Activated CD8-positive, alpha-beta memory T cell treated with anti-CD3 and anti-CD28 coated beads, Interleukin-2, amount 50 U/mL, for 1 hour (primary cell): ENCODE measurements around the gene FOXA2.
"Not testable (repeated sequence)": the region's sequence is repeated elsewhere in the genome, so short reads cannot be mapped to it uniquely, and the experiment has no call there.

ENCODE experiments used
- DNase-seq: peaks from one replicate; pipeline ENCODE4 v3.0.0-alpha.2; 2020; ENCODE audit errors: extremely low read depth

FOXA2 gene

GRCh38 chr20:22584522-22584921, at the start of gene FOXA2:
FOXA2 (minus strand) TSS chr20:22584572; CDS start chr20:22584278, 294 bp downstream.
- DNase-seq: no peak

- DNase-seq: no peak
These were observed 46.3 kb upstream of the FOXA2 start for GRCh38 chr20:22630701-22631100.

- DNase-seq: no peak
These were observed 45.6 kb upstream of the FOXA2 start for GRCh38 chr20:22629927-22630326.

GRCh38 chr20:22629447-22629846, 45.1 kb upstream of the FOXA2 start:
- no peak for DNase-seq

- DNase-seq: no peak
These were observed 42.1 kb upstream of the FOXA2 start for GRCh38 chr20:22626496-22626895.

- DNase-seq: no peak
These were observed 38.8 kb upstream of the FOXA2 start for GRCh38 chr20:22623211-22623610.

- DNase-seq: no peak
These were observed 36.0 kb upstream of the FOXA2 start for GRCh38 chr20:22620342-22620741.

GRCh38 chr20:22619806-22620205, 35.4 kb upstream of the FOXA2 start:
- no peak for DNase-seq

GRCh38 chr20:22619272-22619671, 34.9 kb upstream of the FOXA2 start:
- DNase-seq: no peak

- no peak for DNase-seq
These were observed 32.8 kb upstream of the FOXA2 start for GRCh38 chr20:22617160-22617559.

GRCh38 chr20:22616551-22616950, 32.2 kb upstream of the FOXA2 start:
- no peak for DNase-seq

GRCh38 chr20:22615425-22615824, 31.1 kb upstream of the FOXA2 start:
- no peak for DNase-seq

- no peak for DNase-seq
These were observed 27.3 kb upstream of the FOXA2 start for GRCh38 chr20:22611636-22612035.

GRCh38 chr20:22607695-22608094, 23.3 kb upstream of the FOXA2 start:
- no peak for DNase-seq

GRCh38 chr20:22604815-22605214, 20.4 kb upstream of the FOXA2 start:
- no peak for DNase-seq

- no peak for DNase-seq
These were observed 17.2 kb upstream of the FOXA2 start for GRCh38 chr20:22601361-22602141.

GRCh38 chr20:22599258-22599657, 14.9 kb upstream of the FOXA2 start:
- not testable (repeated sequence) for DNase-seq

GRCh38 chr20:22597303-22597702, 12.9 kb upstream of the FOXA2 start:
- no peak for DNase-seq

- DNase-seq: no peak
These were observed 6.3 kb upstream of the FOXA2 start for GRCh38 chr20:22590662-22591061.

GRCh38 chr20:22586645-22587310, 2.4 kb upstream of the FOXA2 start:
- no peak for DNase-seq

- DNase-seq: no peak
These were observed 1.6 kb upstream of the FOXA2 start for GRCh38 chr20:22585786-22586493.

GRCh38 chr20:22584922-22585785, 782 bp upstream of the FOXA2 start:
- DNase-seq: no peak
